GM06990 (cell line): Measurements from ENCODE around the gene SORCS1.

Source experiments
- DNase-seq: peaks from one replicate; pipeline ENCODE4 v3.0.0-alpha.2; 2011; ENCODE audit not compliant: insufficient read length; ENCODE audit errors: extremely low read depth
- H3K27me3 ChIP-seq: replicated peaks from 2 replicates; pipeline ENCODE4 v1.6.0; 2011; ENCODE audit warnings: low read length; ENCODE audit not compliant: control insufficient read depth, insufficient read depth
- H3K36me3 ChIP-seq: 2 replicates; pipeline ENCODE4 v1.5.1; 2011; ENCODE audit warnings: low read length; ENCODE audit not compliant: control insufficient read depth, insufficient read depth
- H3K4me3 ChIP-seq: replicated peaks from 2 replicates; pipeline ENCODE4 v1.5.1; 2011; ENCODE audit warnings: low read depth, mild to moderate bottlenecking, control low read depth, low read length
- TF ChIP-seq, protein P1 (sequence below): IDR thresholded peaks from 2 replicates; pipeline ENCODE4 v1.5.1; 2011; ENCODE audit warnings: low read length, control low read depth, mild to moderate bottlenecking, inconsistent platforms; ENCODE audit not compliant: insufficient read depth, poor library complexity, severe bottlenecking

The SORCS1 gene

DNA sequence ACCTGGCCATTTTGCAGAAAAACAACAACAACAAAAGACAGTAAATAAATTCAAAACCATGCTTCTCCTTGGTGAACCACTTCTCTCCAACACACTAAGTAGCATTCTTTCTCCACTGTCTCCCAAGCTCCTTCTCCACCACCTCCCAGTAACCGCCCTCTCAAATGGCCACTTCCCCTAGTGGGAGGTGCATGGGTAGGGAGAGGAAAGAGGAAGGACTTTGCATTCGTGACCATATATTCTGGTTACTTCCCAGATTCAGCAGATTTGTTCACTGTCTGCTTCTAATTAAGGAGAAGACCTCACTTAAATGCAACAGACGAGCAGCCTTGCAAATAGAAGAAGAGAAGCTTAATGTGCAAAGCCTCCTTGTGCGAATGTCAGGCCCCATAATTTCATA is 166.8 kb downstream of the SORCS1 start:
- no peak overlapping the region for H3K4me3 ChIP-seq
- TF ChIP-seq, protein P1, sequence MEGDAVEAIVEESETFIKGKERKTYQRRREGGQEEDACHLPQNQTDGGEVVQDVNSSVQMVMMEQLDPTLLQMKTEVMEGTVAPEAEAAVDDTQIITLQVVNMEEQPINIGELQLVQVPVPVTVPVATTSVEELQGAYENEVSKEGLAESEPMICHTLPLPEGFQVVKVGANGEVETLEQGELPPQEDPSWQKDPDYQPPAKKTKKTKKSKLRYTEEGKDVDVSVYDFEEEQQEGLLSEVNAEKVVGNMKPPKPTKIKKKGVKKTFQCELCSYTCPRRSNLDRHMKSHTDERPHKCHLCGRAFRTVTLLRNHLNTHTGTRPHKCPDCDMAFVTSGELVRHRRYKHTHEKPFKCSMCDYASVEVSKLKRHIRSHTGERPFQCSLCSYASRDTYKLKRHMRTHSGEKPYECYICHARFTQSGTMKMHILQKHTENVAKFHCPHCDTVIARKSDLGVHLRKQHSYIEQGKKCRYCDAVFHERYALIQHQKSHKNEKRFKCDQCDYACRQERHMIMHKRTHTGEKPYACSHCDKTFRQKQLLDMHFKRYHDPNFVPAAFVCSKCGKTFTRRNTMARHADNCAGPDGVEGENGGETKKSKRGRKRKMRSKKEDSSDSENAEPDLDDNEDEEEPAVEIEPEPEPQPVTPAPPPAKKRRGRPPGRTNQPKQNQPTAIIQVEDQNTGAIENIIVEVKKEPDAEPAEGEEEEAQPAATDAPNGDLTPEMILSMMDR: no peak
- no peaks in the 10 kb centered on the region for H3K27me3 ChIP-seq
- no peaks in the 10 kb centered on the region for H3K36me3 ChIP-seq
- DNase-seq: no peak

DNA sequence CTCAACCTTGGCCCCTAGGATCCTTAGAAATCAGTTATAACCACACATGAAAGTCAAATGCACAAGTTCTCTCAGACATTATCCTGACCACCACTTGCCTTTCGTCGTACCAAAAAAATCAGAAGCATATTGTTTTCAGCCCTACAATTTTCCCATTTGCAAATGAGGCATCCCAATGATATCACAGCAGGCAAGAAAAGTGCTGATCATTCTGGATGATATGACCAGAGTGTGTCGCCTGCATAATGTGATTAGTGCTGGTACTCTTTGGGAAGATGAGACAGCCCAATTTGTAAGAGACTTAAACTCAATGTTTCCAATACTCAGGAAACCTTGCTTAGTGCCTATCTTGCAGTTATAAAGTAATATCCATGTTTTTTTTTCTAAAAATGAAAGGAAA is 168.0 kb downstream of the SORCS1 start:
- Histone ChIP-seq H3K36me3 (no peaks in the 10 kb centered on the region), H3K4me3 (no peak overlapping the region), H3K27me3 (no peaks in the 10 kb centered on the region)
- no peak for DNase-seq
- TF ChIP-seq, protein P1: no peak

DNA sequence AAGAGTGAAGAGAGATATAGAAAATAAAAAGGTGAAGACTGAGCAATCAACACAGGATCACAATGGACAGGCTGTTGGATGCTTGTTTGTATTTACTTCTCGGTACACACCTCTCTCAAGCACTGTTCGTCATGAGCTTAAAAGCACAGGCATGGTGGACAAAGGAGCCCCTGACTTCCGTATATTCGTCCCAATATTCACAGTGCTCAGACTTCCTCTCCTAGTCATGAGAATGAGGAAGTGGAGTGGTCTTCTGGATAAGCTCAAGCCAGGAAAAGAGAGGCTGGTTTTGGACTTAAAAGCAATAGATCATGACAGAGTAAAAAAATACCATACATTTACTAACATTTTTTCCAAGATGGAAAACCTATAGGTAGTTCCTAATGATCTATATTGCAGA is 172.5 kb downstream of the SORCS1 start:
- Histone ChIP-seq H3K4me3 (no peak overlapping the region), H3K36me3 (no peaks in the 10 kb centered on the region), H3K27me3 (no peaks in the 10 kb centered on the region)
- no peak for DNase-seq
- TF ChIP-seq, protein P1: no peak

DNA sequence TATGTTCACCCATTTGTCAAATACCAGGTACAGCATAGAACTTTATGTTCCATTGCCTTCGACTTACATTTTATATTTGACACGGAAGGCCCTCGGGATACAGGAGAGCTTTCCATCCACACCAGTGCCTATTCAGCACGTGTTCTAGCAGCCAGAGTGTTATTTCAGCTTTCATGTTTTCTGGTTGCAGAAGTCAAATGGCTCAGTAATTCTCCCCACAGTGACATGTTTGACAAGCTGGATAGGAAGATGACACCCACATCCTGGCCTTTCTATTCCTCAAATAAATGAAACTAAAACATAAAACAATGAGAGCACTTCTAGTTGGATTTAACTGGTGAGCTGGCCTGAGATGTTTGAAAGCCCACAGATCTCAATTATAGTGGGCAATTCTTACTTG is 173.4 kb downstream of the SORCS1 start:
- TF ChIP-seq, protein P1: no peak
- DNase-seq: no peak

DNA sequence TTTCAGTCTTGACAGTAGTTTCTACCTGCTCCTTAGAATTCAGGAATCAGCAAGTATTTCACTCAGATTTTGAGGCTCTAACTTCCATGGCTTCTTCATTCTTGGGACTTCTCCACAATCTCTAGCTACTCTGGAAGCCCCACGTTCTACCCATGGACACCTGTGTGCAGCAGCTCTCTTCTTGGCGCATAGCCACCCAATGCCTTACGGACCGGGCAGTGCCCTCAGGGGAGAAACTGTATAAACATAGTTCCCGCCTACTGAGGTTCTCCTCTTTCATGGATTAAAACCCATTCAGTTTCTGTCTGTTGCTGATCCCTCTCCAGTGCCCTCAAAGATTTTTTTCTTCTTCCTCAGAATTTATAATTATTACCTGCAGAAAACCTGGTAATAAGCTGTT is 177.1 kb downstream of the SORCS1 start:
- Histone ChIP-seq H3K4me3 (no peak overlapping the region), H3K27me3 (no peaks in the 10 kb centered on the region), H3K36me3 (no peaks in the 10 kb centered on the region)
- TF ChIP-seq, protein P1: no peak
- DNase-seq: no peak

More for the DNA sequence above, 173.4 kb downstream of the SORCS1 start:
- Histone ChIP-seq H3K27me3 (no peaks in the 10 kb centered on the region), H3K36me3 (no peaks in the 10 kb centered on the region), H3K4me3 (no peak overlapping the region)

DNA sequence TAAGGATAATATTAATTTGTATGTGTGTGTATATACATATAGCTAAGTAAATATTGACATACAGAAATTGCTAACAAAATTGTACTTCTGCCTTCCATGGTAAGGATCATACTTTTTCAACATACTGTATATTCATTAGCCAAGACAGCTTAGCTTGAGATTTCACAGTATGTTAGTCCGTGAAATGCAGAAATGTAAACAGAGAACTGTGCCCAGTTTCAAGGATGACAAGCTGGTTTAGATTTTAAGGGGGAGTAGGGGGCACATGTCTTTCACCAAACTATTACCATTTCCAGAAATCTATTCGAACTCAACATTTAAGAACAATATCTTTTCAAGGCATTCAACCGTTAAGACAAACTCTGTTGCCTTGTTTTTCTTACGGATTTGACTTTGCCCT is 182.2 kb downstream of the SORCS1 start:
- Histone ChIP-seq H3K27me3 (no peaks in the 10 kb centered on the region), H3K4me3 (no peak overlapping the region), H3K36me3 (no peaks in the 10 kb centered on the region)
- DNase-seq: no peak
- TF ChIP-seq, protein P1: no peak
